VCaP (cell line): Measurements from ENCODE around the gene CRPPA.

Experiments
- H3K27ac ChIP-seq: fragments of 450-650 bp; 2 replicates; pipeline ENCODE4 v1.5.1; 2017
- TF ChIP-seq, protein P1 (sequence below): fragments of 450-650 bp; conservative IDR thresholded peaks from 2 replicates; pipeline ENCODE4 v1.5.1; 2017; ENCODE audit warnings: mild to moderate bottlenecking, moderate library complexity

CRPPA gene

DNA sequence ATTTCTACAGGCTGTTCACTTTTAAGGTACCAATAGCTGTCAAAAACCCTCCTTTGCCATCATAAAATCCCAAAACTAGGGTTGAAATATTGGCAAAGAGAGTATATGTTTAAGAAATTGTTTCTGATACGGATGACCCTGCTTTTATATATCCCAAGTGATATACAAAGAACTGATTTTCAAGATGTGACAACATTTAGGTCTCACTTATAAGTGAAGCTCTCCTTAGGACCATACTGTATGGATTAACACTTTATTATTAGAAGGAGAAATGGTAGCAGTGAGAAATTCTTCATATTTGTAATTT, 11.0 kb upstream of the CRPPA start:
- H3K27ac ChIP-seq: no peak overlapping the region
- TF ChIP-seq, protein P1, sequence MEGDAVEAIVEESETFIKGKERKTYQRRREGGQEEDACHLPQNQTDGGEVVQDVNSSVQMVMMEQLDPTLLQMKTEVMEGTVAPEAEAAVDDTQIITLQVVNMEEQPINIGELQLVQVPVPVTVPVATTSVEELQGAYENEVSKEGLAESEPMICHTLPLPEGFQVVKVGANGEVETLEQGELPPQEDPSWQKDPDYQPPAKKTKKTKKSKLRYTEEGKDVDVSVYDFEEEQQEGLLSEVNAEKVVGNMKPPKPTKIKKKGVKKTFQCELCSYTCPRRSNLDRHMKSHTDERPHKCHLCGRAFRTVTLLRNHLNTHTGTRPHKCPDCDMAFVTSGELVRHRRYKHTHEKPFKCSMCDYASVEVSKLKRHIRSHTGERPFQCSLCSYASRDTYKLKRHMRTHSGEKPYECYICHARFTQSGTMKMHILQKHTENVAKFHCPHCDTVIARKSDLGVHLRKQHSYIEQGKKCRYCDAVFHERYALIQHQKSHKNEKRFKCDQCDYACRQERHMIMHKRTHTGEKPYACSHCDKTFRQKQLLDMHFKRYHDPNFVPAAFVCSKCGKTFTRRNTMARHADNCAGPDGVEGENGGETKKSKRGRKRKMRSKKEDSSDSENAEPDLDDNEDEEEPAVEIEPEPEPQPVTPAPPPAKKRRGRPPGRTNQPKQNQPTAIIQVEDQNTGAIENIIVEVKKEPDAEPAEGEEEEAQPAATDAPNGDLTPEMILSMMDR: peak; percentile 49

DNA sequence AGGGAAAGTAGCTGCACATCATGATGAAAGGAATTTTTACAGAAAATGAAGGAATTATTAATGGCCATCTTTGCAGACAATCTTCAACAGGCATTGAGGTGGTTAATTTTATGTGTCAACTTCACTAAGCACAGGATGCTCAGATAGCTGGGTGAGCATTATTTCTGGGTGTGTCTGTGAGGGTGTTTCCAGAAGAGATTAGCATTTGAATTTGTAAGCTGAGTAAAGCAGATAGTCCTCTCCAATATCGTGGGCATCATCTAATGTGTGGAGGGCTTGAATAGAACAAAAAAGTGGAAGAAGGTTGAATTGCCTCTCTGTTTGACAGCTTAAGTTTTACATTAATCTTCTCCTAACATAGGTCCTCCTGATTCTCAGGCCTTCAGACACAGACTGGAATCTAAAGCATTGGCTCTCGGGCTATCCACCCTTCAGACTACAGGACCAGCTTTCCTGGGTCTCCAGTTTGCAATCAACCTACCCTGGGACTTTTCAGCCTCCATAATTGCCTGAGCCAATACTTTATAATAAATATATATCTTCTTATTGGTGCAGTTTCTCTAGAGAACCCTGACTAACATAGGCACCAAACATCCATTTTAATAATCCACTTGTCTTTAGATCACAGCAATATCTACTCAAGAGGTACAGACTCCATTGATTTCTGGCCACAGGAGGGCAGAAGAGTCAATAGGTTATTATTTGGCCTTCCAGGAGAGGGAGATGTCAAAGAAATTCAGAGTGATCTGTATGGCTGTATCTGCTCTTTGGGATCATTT, 10.5 kb upstream of the CRPPA start:
- TF ChIP-seq, protein P1: peak; percentile 79
- no peak overlapping the region for H3K27ac ChIP-seq

DNA sequence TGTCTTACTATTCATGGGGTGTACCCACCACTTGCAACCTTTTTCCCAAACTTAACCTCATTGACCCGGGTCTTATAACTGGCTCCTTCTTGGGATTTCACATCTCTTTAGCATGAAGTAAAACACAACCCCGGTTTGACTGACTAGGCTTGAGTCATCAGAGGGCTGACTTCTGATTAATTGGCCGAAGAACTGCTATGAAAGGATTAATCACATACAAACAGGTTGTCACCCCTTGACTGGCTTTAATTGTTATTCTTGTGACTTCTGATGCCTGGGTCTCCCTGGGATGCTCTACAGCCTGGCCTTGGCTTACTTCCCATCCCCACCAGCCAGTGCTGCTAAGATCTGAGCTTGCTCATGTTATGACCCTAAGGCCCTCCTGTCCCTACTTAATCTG, 8.8 kb upstream of the CRPPA start:
- H3K27ac ChIP-seq: no peak overlapping the region
- TF ChIP-seq, protein P1: no peak

DNA sequence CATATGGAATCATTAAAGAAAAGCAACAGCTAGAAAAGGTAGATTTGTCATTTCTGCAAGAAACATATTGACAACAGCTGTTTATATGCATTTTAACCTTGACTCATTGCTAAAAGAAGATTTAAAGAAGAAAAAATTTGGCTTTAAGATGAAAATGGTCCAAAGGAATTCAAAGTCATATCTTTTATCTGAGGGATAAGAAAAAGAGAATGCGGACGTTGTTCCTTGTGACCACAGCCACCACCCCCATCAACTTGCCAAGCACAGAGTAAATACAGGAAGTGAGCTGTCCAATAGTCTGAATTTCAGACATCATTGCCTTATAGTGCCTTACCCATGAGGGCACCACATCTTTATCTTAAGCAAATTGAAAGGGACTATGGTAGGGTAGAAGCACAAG, 7.3 kb upstream of the CRPPA start:
- TF ChIP-seq, protein P1: no peak
- H3K27ac ChIP-seq: no peak overlapping the region

DNA sequence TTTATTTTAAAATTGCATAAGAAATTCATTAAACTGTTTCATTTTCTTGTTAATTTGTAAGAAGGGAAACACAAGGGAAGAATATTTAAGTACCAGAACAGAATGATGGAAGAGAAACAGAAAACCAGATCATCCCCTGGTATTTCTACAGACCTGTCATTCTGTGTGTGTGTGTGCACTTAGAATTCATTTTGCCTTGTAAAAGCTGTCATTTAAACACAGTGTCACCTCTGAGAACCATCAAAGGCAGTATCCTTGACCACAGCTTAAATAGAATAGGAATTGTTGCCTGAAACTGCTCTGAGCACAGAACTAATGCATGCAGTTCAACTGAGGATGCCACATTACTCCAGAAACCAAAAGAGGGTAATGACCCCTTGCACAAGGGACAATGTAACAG, 6.8 kb upstream of the CRPPA start:
- H3K27ac ChIP-seq: no peak overlapping the region
- TF ChIP-seq, protein P1: no peak

DNA sequence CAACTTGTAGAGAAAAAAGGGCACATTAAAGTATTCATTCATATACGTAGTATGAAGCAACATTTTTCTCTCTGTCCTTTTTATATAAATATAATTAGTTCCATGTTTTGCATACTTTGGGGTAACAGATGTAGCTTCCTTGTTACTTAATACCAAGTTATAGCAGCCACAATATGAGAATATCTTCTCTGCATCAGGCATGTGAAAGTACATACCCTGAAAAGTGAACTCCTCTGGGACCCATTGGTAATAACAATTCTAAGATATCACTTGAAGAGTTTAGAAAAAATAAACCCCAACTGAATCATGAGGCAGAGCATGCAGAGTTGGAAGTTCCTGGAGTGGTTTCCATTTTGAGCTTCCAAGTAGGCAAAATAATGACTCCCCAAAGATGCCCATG, 2.4 kb upstream of the CRPPA start:
- TF ChIP-seq, protein P1: no peak
- no peak overlapping the region for H3K27ac ChIP-seq

DNA sequence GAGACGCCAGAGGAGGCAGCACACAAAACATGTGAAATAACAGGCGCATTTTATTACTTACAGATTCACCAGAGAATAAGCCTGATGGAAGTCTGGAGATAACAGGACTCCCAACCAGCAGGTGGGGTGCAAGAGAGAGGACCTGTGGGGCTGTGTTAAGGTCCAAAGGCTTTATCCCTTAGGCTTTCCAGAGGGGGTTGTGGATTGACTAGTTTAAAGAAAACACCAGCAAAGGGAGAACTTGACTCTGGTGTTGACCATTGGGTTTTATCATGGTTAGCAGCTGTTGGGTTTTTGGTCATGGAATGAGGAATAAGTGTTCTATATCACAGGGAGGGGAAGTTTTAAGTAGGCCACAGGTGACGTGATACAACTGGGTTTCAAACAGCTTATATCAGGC, 1.6 kb upstream of the CRPPA start:
- TF ChIP-seq, protein P1: no peak
- no peak overlapping the region for H3K27ac ChIP-seq

DNA sequence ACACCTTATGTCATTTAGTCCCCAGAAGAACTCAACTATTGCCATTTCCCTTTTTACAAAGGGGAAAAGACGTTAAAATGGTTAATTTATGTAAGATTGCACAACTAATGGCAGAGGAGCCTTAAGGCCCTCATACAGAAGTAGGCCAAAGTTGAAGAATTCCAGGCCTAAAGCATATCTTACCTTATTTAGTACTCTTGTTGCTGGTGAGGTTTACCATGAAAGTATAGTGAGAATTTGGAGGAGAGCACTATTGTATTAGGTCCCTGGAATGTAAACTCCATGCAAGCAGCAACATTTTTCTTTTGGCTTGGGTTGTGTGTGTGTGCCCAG, 731 bp upstream of the CRPPA start:
- TF ChIP-seq, protein P1: no peak
- peak overlapping the region; percentile 93 for H3K27ac ChIP-seq
